DND-41 (cell line): ENCODE data around the gene CAPRIN2.

ENCODE experiments used
- ATAC-seq: fragments of 200-7000 bp; cut with Tn5 transposase; 3 replicates; pipeline ENCODE4 v1.9.1; 2021; ENCODE audit warnings: low read depth; ENCODE audit not compliant: insufficient read depth
- DNase-seq: peaks from one replicate; pipeline ENCODE4 v3.0.0-alpha.2; 2020
- H2AFZ ChIP-seq: 2 replicates; pipeline ENCODE4 v1.6.0; 2012; ENCODE audit warnings: low read depth, low read length
- H3K27ac ChIP-seq: 2 replicates; pipeline ENCODE4 v1.5.1; 2012; ENCODE audit warnings: low read length, inconsistent platforms
- H3K27me3 ChIP-seq: fragments of 200-600 bp; sonication (generic); 2 replicates; pipeline ENCODE4 v1.6.0; 2012; ENCODE audit warnings: low read length, mild to moderate bottlenecking, inconsistent platforms; ENCODE audit not compliant: insufficient read depth, poor library complexity
- H3K36me3 ChIP-seq: 2 replicates; pipeline ENCODE4 v1.5.1; 2012; ENCODE audit warnings: low read length, inconsistent platforms; ENCODE audit not compliant: insufficient read depth
- H3K4me1 ChIP-seq: 2 replicates; pipeline ENCODE4 v1.5.1; 2012; ENCODE audit warnings: mild to moderate bottlenecking, low read length; ENCODE audit not compliant: insufficient read depth
- H3K4me2 ChIP-seq: 2 replicates; pipeline ENCODE4 v1.6.0; 2012; ENCODE audit warnings: mild to moderate bottlenecking, moderate library complexity, low read length, inconsistent platforms; ENCODE audit not compliant: insufficient read depth
- H3K4me3 ChIP-seq, 2 experiments: fragments of 200-600 bp in 1 of 2; shearing (Covaris generic) in 1 of 2; 2 replicates each; pipeline ENCODE4 v1.5.1; 2012 to 2016; ENCODE audit warnings: inconsistent platforms in 2 of 2, low read length in 2 of 2, mild to moderate bottlenecking in 2 of 2, low read depth in 1 of 2, moderate library complexity in 1 of 2
- H3K79me2 ChIP-seq: 2 replicates; pipeline ENCODE4 v1.6.0; 2012; ENCODE audit warnings: low read length, inconsistent platforms; ENCODE audit not compliant: insufficient read depth
- H3K9ac ChIP-seq: 2 replicates; pipeline ENCODE4 v1.6.0; 2012; ENCODE audit warnings: low read depth, mild to moderate bottlenecking, inconsistent platforms, low read length, moderate library complexity
- H3K9me3 ChIP-seq: 2 replicates; pipeline ENCODE4 v1.5.1; 2012; ENCODE audit warnings: low read length, moderate library complexity, mild to moderate bottlenecking, inconsistent platforms; ENCODE audit not compliant: insufficient read depth, severe bottlenecking
- H4K20me1 ChIP-seq: 2 replicates; pipeline ENCODE4 v1.6.0; 2012; ENCODE audit warnings: low read length; ENCODE audit not compliant: insufficient read depth
- CTCF ChIP-seq: IDR thresholded peaks from 2 replicates; pipeline ENCODE4 v1.5.1; 2012; ENCODE audit warnings: borderline replicate concordance, low read length, moderate library complexity, mild to moderate bottlenecking; ENCODE audit not compliant: poor library complexity, severe bottlenecking; ENCODE audit errors: extremely low read depth
- EZH2 ChIP-seq: IDR thresholded peaks from 3 replicates; pipeline ENCODE4 v1.6.1; 2012; ENCODE audit warnings: borderline replicate concordance, low read depth, mild to moderate bottlenecking, moderate library complexity, low read length, inconsistent platforms; ENCODE audit not compliant: severe bottlenecking

The CAPRIN2 gene

GRCh38 chr12:30788754-30789153 is 34.0 kb upstream of the CAPRIN2 start:
- no peak for DNase-seq
- ATAC-seq = no peak
- H3K9me3 ChIP-seq = no peaks in the 10 kb centered on the region
- TF ChIP-seq EZH2 (no peak), CTCF (no peak)
- H3K4me1 ChIP-seq = no peaks in the 10 kb centered on the region
- H3K4me3 ChIP-seq = no peak overlapping the region
- H4K20me1 ChIP-seq = no peaks in the 10 kb centered on the region
- no peak overlapping the region for H2AFZ ChIP-seq
- H3K27ac ChIP-seq = no peak overlapping the region
- peaks cover 4% of the 10 kb centered on the region for H3K27me3 ChIP-seq
- H3K79me2 ChIP-seq = no peaks in the 10 kb centered on the region
- H3K36me3 ChIP-seq = no peaks in the 10 kb centered on the region
- no peak overlapping the region for H3K9ac ChIP-seq
- no peak overlapping the region for H3K4me2 ChIP-seq

- Histone ChIP-seq H3K4me3 (no peak overlapping the region), H3K9me3 (no peaks in the 10 kb centered on the region), H3K4me2 (no peak overlapping the region), H3K27me3 (peaks cover 4% of the 10 kb centered on the region), H3K27ac (no peak overlapping the region), H3K4me1 (no peaks in the 10 kb centered on the region), H3K36me3 (no peaks in the 10 kb centered on the region), H3K9ac (no peak overlapping the region), H3K79me2 (no peaks in the 10 kb centered on the region), H2AFZ (no peak overlapping the region), H4K20me1 (no peaks in the 10 kb centered on the region)
- TF ChIP-seq CTCF (no peak), EZH2 (no peak)
- DNase-seq (no peak), ATAC-seq (no peak)
Measured at GRCh38 chr12:30785630-30786029, 30.9 kb upstream of the CAPRIN2 start.

DNA sequence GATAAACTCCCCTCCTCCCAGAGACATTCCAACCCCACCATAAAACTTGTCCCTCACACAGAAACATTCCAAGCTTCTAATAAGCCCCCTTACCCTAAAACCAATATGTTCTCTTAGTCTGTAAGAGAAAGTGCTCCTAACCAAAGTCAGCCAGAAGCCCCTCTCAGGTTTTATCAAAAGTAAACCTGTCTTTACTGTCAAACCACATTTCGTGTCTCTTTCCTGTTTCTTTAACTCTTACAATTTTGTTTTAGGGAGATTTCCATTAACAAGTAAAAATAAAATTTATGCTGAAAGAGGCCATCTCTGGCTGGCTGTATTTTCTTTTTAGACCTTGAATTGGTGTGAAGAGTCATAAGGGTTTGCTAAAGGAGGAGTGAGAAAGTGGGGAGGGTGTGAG is 29.8 kb upstream of the CAPRIN2 start:
- Histone ChIP-seq H3K27ac (no peak overlapping the region), H4K20me1 (no peaks in the 10 kb centered on the region), H3K9me3 (no peaks in the 10 kb centered on the region), H3K36me3 (no peaks in the 10 kb centered on the region), H3K4me2 (no peak overlapping the region), H3K4me3 (no peak overlapping the region), H2AFZ (no peak overlapping the region), H3K27me3 (peaks cover 8% of the 10 kb centered on the region), H3K4me1 (no peaks in the 10 kb centered on the region), H3K9ac (no peak overlapping the region), H3K79me2 (no peaks in the 10 kb centered on the region)
- no peak for ATAC-seq
- TF ChIP-seq CTCF (no peak), EZH2 (no peak)
- DNase-seq = no peak

GRCh38 chr12:30783946-30784345 is 29.2 kb upstream of the CAPRIN2 start:
- Histone ChIP-seq H4K20me1 (no peaks in the 10 kb centered on the region), H2AFZ (no peak overlapping the region), H3K9ac (no peak overlapping the region), H3K9me3 (no peaks in the 10 kb centered on the region), H3K27ac (no peak overlapping the region), H3K4me2 (no peak overlapping the region), H3K4me3 (no peak overlapping the region), H3K4me1 (no peaks in the 10 kb centered on the region), H3K79me2 (no peaks in the 10 kb centered on the region), H3K27me3 (peaks cover 8% of the 10 kb centered on the region), H3K36me3 (no peaks in the 10 kb centered on the region)
- TF ChIP-seq CTCF = no peak
- TF ChIP-seq EZH2 = no peak
- no peak for DNase-seq
- ATAC-seq = no peak
